DND-41 (cell line): ENCODE data around the gene SOX5.

Experiments
- ATAC-seq: fragments of 200-7000 bp; cut with Tn5 transposase; 3 replicates; pipeline ENCODE4 v1.9.1; 2021; ENCODE audit warnings: low read depth; ENCODE audit not compliant: insufficient read depth
- DNase-seq: peaks from one replicate; pipeline ENCODE4 v3.0.0-alpha.2; 2020
- H2AFZ ChIP-seq: 2 replicates; pipeline ENCODE4 v1.6.0; 2012; ENCODE audit warnings: low read depth, low read length
- H3K27ac ChIP-seq: 2 replicates; pipeline ENCODE4 v1.5.1; 2012; ENCODE audit warnings: low read length, inconsistent platforms
- H3K27me3 ChIP-seq: fragments of 200-600 bp; sonication (generic); 2 replicates; pipeline ENCODE4 v1.6.0; 2012; ENCODE audit warnings: low read length, mild to moderate bottlenecking, inconsistent platforms; ENCODE audit not compliant: insufficient read depth, poor library complexity
- H3K36me3 ChIP-seq: 2 replicates; pipeline ENCODE4 v1.5.1; 2012; ENCODE audit warnings: low read length, inconsistent platforms; ENCODE audit not compliant: insufficient read depth
- H3K4me1 ChIP-seq: 2 replicates; pipeline ENCODE4 v1.5.1; 2012; ENCODE audit warnings: mild to moderate bottlenecking, low read length; ENCODE audit not compliant: insufficient read depth
- H3K4me2 ChIP-seq: 2 replicates; pipeline ENCODE4 v1.6.0; 2012; ENCODE audit warnings: mild to moderate bottlenecking, moderate library complexity, low read length, inconsistent platforms; ENCODE audit not compliant: insufficient read depth
- H3K4me3 ChIP-seq, 2 experiments: fragments of 200-600 bp in 1 of 2; shearing (Covaris generic) in 1 of 2; 2 replicates each; pipeline ENCODE4 v1.5.1; 2012 to 2016; ENCODE audit warnings: inconsistent platforms in 2 of 2, low read length in 2 of 2, mild to moderate bottlenecking in 2 of 2, low read depth in 1 of 2, moderate library complexity in 1 of 2
- H3K79me2 ChIP-seq: 2 replicates; pipeline ENCODE4 v1.6.0; 2012; ENCODE audit warnings: low read length, inconsistent platforms; ENCODE audit not compliant: insufficient read depth
- H3K9ac ChIP-seq: 2 replicates; pipeline ENCODE4 v1.6.0; 2012; ENCODE audit warnings: low read depth, mild to moderate bottlenecking, inconsistent platforms, low read length, moderate library complexity
- H3K9me3 ChIP-seq: 2 replicates; pipeline ENCODE4 v1.5.1; 2012; ENCODE audit warnings: low read length, moderate library complexity, mild to moderate bottlenecking, inconsistent platforms; ENCODE audit not compliant: insufficient read depth, severe bottlenecking
- H4K20me1 ChIP-seq: 2 replicates; pipeline ENCODE4 v1.6.0; 2012; ENCODE audit warnings: low read length; ENCODE audit not compliant: insufficient read depth
- EZH2 ChIP-seq: IDR thresholded peaks from 3 replicates; pipeline ENCODE4 v1.6.1; 2012; ENCODE audit warnings: borderline replicate concordance, low read depth, mild to moderate bottlenecking, moderate library complexity, low read length, inconsistent platforms; ENCODE audit not compliant: severe bottlenecking
- TF ChIP-seq, protein P1 (sequence below): IDR thresholded peaks from 2 replicates; pipeline ENCODE4 v1.5.1; 2012; ENCODE audit warnings: borderline replicate concordance, low read length, moderate library complexity, mild to moderate bottlenecking; ENCODE audit not compliant: poor library complexity, severe bottlenecking; ENCODE audit errors: extremely low read depth

Gene SOX5

DNA sequence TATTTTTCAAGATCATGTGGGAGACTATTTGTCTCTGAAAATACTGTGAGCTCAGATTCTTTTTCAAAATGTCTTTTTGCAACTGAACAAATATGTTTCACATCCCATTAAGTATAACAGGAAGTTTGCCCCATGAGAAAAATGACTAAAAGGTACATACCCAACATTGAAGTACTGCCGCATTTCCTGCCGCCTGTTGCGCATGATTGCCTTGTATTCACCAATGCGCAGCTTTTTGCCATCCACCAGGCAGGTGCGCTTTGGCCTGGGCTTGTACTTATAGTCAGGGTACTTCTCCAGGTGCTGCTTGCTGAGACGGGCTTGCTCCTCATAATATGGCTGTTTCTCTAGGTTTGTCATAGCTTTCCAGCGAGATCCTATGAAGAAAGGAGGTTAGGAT is 413.2 kb downstream of the SOX5 start:
- ATAC-seq: no peak
- Histone ChIP-seq H3K9ac (no peak overlapping the region), H3K4me3 (no peak overlapping the region), H4K20me1 (no peaks in the 10 kb centered on the region), H3K4me1 (no peaks in the 10 kb centered on the region), H2AFZ (no peak overlapping the region), H3K27ac (no peak overlapping the region), H3K9me3 (no peaks in the 10 kb centered on the region), H3K4me2 (no peak overlapping the region), H3K36me3 (no peaks in the 10 kb centered on the region), H3K27me3 (no peaks in the 10 kb centered on the region), H3K79me2 (no peaks in the 10 kb centered on the region)
- no peak for DNase-seq
- no peak for TF ChIP-seq EZH2
- TF ChIP-seq, protein P1, sequence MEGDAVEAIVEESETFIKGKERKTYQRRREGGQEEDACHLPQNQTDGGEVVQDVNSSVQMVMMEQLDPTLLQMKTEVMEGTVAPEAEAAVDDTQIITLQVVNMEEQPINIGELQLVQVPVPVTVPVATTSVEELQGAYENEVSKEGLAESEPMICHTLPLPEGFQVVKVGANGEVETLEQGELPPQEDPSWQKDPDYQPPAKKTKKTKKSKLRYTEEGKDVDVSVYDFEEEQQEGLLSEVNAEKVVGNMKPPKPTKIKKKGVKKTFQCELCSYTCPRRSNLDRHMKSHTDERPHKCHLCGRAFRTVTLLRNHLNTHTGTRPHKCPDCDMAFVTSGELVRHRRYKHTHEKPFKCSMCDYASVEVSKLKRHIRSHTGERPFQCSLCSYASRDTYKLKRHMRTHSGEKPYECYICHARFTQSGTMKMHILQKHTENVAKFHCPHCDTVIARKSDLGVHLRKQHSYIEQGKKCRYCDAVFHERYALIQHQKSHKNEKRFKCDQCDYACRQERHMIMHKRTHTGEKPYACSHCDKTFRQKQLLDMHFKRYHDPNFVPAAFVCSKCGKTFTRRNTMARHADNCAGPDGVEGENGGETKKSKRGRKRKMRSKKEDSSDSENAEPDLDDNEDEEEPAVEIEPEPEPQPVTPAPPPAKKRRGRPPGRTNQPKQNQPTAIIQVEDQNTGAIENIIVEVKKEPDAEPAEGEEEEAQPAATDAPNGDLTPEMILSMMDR: no peak

DNA sequence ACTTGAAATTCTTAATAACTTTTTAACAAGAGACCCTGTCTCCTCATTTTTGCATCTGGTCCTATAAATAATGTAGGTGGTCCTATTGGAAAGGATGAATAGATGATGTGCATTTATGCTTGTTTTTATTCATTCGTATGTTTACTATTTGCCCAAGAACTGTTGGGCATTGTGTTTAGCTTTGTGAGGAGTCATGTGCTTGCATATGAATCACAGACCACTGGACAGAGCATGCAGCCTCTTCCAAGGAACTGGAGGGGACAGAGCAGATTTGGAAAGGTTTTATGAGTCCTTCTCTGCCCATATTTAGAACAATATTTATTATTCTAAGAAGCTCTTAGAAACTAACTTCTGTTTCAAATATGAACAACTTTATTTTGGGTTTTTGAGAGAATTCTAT is 414.0 kb downstream of the SOX5 start:
- Histone ChIP-seq H3K9ac (no peak overlapping the region), H3K4me2 (no peak overlapping the region), H3K27ac (no peak overlapping the region), H3K9me3 (no peaks in the 10 kb centered on the region), H4K20me1 (no peaks in the 10 kb centered on the region), H2AFZ (no peak overlapping the region), H3K79me2 (no peaks in the 10 kb centered on the region), H3K27me3 (no peaks in the 10 kb centered on the region), H3K36me3 (no peaks in the 10 kb centered on the region), H3K4me3 (no peak overlapping the region), H3K4me1 (no peaks in the 10 kb centered on the region)
- DNase-seq (no peak), ATAC-seq (no peak)
- TF ChIP-seq EZH2: no peak
- TF ChIP-seq, protein P1: no peak

DNA sequence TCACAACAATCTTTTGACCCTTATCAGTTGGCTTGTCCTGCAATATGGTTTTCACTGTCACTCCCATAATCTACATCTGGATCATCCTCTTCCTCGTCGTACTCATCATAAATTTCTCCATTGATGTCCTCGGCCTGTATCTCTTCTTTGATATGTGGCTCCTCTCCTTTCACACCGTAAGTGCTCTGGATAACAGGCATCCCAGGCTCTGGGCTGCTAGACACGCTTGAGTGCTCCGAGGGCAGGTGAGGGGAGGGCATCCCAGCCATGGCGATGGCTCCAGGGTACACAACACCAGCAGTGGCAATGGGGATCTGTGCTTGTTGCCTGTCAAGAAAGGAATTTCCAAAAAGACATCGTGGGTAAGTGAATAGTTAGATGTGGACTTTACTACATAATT is 415.3 kb downstream of the SOX5 start:
- H3K27me3 ChIP-seq: no peaks in the 10 kb centered on the region
- H3K4me2 ChIP-seq: no peak overlapping the region

DNA sequence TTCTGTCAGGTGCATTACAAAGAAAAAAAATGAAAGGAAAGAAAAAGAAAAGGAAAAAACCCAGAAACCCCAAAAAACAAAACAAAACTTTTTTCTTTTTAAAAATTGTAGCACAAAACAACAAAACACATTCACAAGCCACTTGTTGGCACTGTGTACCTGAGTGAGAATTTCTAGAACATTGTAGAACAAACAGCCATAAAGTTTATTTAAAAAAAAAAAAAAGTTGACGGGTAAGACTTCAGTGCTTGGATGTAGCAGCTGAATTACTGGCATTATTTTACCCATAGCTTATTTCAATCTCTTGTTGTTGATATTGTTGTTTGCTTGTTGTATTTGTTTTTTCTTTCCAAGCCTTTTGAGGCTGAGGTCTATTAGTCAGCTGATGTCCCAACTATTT is 415.8 kb downstream of the SOX5 start:
- no peaks in the 10 kb centered on the region for H3K36me3 ChIP-seq

More for the DNA sequence above, 415.3 kb downstream of the SOX5 start:
- H3K4me1 ChIP-seq: no peaks in the 10 kb centered on the region
- H4K20me1 ChIP-seq: no peaks in the 10 kb centered on the region
- no peak overlapping the region for H3K9ac ChIP-seq
- no peak overlapping the region for H2AFZ ChIP-seq
- H3K79me2 ChIP-seq: no peaks in the 10 kb centered on the region
- no peaks in the 10 kb centered on the region for H3K9me3 ChIP-seq
- H3K27ac ChIP-seq: no peak overlapping the region
- no peaks in the 10 kb centered on the region for H3K36me3 ChIP-seq
- no peak overlapping the region for H3K4me3 ChIP-seq
- ATAC-seq (no peak), DNase-seq (no peak)
- TF ChIP-seq EZH2: no peak

More for the DNA sequence above, 415.8 kb downstream of the SOX5 start:
- H3K27ac ChIP-seq: no peak overlapping the region
- no peak overlapping the region for H2AFZ ChIP-seq
- no peak overlapping the region for H3K4me3 ChIP-seq
- no peaks in the 10 kb centered on the region for H3K27me3 ChIP-seq
- no peaks in the 10 kb centered on the region for H3K4me1 ChIP-seq
- ATAC-seq (no peak), DNase-seq (no peak)
- H3K79me2 ChIP-seq: no peaks in the 10 kb centered on the region
- H3K9ac ChIP-seq: no peak overlapping the region
- no peaks in the 10 kb centered on the region for H3K9me3 ChIP-seq
- no peak for TF ChIP-seq EZH2
- TF ChIP-seq, protein P1: no peak
- no peak overlapping the region for H3K4me2 ChIP-seq
- no peaks in the 10 kb centered on the region for H4K20me1 ChIP-seq
